ENCODE measurements around the gene NR2C2. TPM values are rescaled to one million over a fixed set of nuclear protein-coding genes. Genes with fewer than 3 reads are reported as not detected.

The NR2C2 gene
- total and polyA plus RNA-seq, 9 of the 15 experiments (the other 6 are each of a cell fraction or from before 2014, with no cell fraction given), result 6.1 to 33.0 (median 14.6) TPM

GRCh38 chr3:15052335-15053242 is 105.2 kb downstream of the NR2C2 start (continued):
- TF ChIP-seq ZNF780A (CRISPR knock-in tag; IDR thresholded peaks at IDR 0.05) (no peak), TCF3 (CRISPR knock-in tag; IDR thresholded peaks at IDR 0.05) (peak; percentile 100), BRCA1 (IDR thresholded peaks at IDR 0.05) (no peak), BRCA1 (CRISPR knock-in tag; IDR thresholded peaks at IDR 0.05) (no peak), NR2C1 (IDR thresholded peaks at IDR 0.05) (peak; percentile 16; the same call in 1 of the 2 replicates), NR2C1 (tag; IDR thresholded peaks at IDR 0.05) (peak; percentile 51), HNRNPH1 (optimal IDR thresholded peaks at IDR 0.05; ENCODE audit: low read depth, low read length) (no peak), XRCC5 (IDR thresholded peaks at IDR 0.05; ENCODE audit: low read depth, low read length) (peak; percentile 86; the same call in 1 of the 2 replicates), RERE (CRISPR knock-in tag; IDR thresholded peaks at IDR 0.05; ENCODE audit: borderline replicate concordance) (peak; percentile 96; the same call in 1 of the 2 replicates), HNRNPL (IDR thresholded peaks at IDR 0.05; ENCODE audit: low read depth, low read length) (no peak), PRMT5 (CRISPR knock-in tag; IDR thresholded peaks at IDR 0.05) (no peak), FOXA3 (CRISPR knock-in tag; conservative IDR thresholded peaks at IDR 0.05 in 1 of 2, IDR thresholded peaks at IDR 0.05 in 1 of 2) (peak in 1 of 2 experiments; percentile 64; a peak in 1 of 4 replicates), STAT5A (IDR thresholded peaks at IDR 0.05; ENCODE audit: borderline replicate concordance, low read length) (peak; percentile 97), ZNF696 (CRISPR knock-in tag; conservative IDR thresholded peaks at IDR 0.05) (no peak), ZNF197 (CRISPR knock-in tag; IDR thresholded peaks at IDR 0.05; ENCODE audit: low read depth) (peak; percentile 93), NRF1 (conservative IDR thresholded peaks at IDR 0.05 in 1 of 2, IDR thresholded peaks at IDR 0.05 in 1 of 2) (no peak), KDM4B (IDR thresholded peaks at IDR 0.05; ENCODE audit: borderline replicate concordance in 2 of 2, low read depth in 1 of 2) (no peak; a peak in 1 of 4 replicates), BCOR (IDR thresholded peaks at IDR 0.05) (peak; percentile 83), CHAMP1 (IDR thresholded peaks at IDR 0.05) (peak; percentile 91)
- TF ChIP-seq, protein P1, sequence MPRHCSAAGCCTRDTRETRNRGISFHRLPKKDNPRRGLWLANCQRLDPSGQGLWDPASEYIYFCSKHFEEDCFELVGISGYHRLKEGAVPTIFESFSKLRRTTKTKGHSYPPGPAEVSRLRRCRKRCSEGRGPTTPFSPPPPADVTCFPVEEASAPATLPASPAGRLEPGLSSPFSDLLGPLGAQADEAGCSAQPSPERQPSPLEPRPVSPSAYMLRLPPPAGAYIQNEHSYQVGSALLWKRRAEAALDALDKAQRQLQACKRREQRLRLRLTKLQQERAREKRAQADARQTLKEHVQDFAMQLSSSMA (CRISPR knock-in tag; IDR thresholded peaks at IDR 0.05), result no peak
